IMR-90 (cell line): ENCODE data around the gene DIP2B.

Experiments used
- TF ChIP-seq, protein P1 (sequence below): fragments of 150-350 bp; IDR thresholded peaks from 2 replicates; pipeline ENCODE4 v1.6.1; 2017; ENCODE audit warnings: mild to moderate bottlenecking, antibody characterized with exemption, low read length, low read depth
- TF ChIP-seq, protein P2 (sequence below): conservative IDR thresholded peaks from 2 replicates; pipeline ENCODE4 v1.5.1; 2012; ENCODE audit warnings: mild to moderate bottlenecking, low read depth, low read length, improper control_type of control experiment

DNA sequence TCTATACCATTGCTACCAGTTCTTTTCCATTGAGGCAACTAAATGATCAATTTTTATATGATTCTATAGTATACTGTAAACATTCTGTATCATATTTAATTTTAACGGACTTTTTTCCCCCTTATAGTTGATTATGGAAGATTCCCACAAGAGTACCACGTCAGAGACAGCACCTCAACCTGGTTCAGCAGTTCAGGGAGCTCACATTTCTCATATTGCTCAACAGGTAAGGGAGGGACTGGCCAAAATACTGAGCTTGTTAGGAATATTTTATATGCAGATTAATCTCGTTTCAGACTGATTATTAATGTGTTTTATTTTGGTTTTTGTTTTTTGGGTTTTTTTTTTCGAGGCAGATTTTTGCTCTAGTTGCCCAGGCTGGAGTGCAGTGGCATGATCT is 275.2 kb downstream of the DIP2B start:
- TF ChIP-seq, protein P1, sequence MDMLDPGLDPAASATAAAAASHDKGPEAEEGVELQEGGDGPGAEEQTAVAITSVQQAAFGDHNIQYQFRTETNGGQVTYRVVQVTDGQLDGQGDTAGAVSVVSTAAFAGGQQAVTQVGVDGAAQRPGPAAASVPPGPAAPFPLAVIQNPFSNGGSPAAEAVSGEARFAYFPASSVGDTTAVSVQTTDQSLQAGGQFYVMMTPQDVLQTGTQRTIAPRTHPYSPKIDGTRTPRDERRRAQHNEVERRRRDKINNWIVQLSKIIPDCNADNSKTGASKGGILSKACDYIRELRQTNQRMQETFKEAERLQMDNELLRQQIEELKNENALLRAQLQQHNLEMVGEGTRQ: no peak
- TF ChIP-seq, protein P2, sequence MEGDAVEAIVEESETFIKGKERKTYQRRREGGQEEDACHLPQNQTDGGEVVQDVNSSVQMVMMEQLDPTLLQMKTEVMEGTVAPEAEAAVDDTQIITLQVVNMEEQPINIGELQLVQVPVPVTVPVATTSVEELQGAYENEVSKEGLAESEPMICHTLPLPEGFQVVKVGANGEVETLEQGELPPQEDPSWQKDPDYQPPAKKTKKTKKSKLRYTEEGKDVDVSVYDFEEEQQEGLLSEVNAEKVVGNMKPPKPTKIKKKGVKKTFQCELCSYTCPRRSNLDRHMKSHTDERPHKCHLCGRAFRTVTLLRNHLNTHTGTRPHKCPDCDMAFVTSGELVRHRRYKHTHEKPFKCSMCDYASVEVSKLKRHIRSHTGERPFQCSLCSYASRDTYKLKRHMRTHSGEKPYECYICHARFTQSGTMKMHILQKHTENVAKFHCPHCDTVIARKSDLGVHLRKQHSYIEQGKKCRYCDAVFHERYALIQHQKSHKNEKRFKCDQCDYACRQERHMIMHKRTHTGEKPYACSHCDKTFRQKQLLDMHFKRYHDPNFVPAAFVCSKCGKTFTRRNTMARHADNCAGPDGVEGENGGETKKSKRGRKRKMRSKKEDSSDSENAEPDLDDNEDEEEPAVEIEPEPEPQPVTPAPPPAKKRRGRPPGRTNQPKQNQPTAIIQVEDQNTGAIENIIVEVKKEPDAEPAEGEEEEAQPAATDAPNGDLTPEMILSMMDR: no peak
